ENCODE measurements around the gene MFSD6L. TPM values are rescaled to one million over a fixed set of nuclear protein-coding genes. Genes with fewer than 3 reads are reported as not detected.

MFSD6L gene
- total RNA-seq, 1 experiment from 2014 or later, result 4.0 TPM

GRCh38 chr17:8791910-8792270, 7.3 kb downstream of the MFSD6L start:
- peaks cover 13% of the 10 kb centered on the region for H3K36me3 Mint-ChIP-seq
- H3K9me3 Mint-ChIP-seq, result peaks cover 14% of the 10 kb centered on the region
- POLR2A ChIA-PET, result no interaction called here
- CTCF ChIA-PET, result interaction anchor here (0.8 to 1.7 kb wide), 3 partner anchors 15 to 103 kb away, joined by 3 read pairs; no protein-coding TSS in a partner anchor
- DNase-seq (ENCODE audit: low spot score), result no peak
- ATAC-seq, result no peak
- H3K4me1 Mint-ChIP-seq, result peaks cover 9% of the 10 kb centered on the region
- no peak for TF ChIP-seq NR1H2 (CRISPR knock-in tag; IDR thresholded peaks at IDR 0.05)
- no peak for TF ChIP-seq NFYB (CRISPR knock-in tag; conservative IDR thresholded peaks at IDR 0.05; ENCODE audit: low read depth)
- TF ChIP-seq JUN (CRISPR knock-in tag; IDR thresholded peaks at IDR 0.05), result no peak
- TF ChIP-seq EMX1 (CRISPR knock-in tag; IDR thresholded peaks at IDR 0.05), result no peak
- no peak for TF ChIP-seq ZNF425 (CRISPR knock-in tag; conservative IDR thresholded peaks at IDR 0.05)
- TF ChIP-seq E2F1 (CRISPR knock-in tag; IDR thresholded peaks at IDR 0.05), result no peak
- TF ChIP-seq, protein P1, sequence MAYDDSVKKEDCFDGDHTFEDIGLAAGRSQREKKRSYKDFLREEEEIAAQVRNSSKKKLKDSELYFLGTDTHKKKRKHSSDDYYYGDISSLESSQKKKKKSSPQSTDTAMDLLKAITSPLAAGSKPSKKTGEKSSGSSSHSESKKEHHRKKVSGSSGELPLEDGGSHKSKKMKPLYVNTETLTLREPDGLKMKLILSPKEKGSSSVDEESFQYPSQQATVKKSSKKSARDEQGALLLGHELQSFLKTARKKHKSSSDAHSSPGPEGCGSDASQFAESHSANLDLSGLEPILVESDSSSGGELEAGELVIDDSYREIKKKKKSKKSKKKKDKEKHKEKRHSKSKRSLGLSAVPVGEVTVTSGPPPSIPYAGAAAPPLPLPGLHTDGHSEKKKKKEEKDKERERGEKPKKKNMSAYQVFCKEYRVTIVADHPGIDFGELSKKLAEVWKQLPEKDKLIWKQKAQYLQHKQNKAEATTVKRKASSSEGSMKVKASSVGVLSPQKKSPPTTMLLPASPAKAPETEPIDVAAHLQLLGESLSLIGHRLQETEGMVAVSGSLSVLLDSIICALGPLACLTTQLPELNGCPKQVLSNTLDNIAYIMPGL (CRISPR knock-in tag; IDR thresholded peaks at IDR 0.05), result no peak
- no peak for TF ChIP-seq USF2 (CRISPR knock-in tag; IDR thresholded peaks at IDR 0.05)
- TF ChIP-seq ZNF423 (CRISPR knock-in tag; IDR thresholded peaks at IDR 0.05), result no peak
- no peak for TF ChIP-seq NR3C1 (CRISPR knock-in tag; conservative IDR thresholded peaks at IDR 0.05; ENCODE audit: low read depth)
- no peak for TF ChIP-seq FOXK1 (CRISPR knock-in tag; IDR thresholded peaks at IDR 0.05)
- TF ChIP-seq NFATC4 (CRISPR knock-in tag; IDR thresholded peaks at IDR 0.05), result no peak
- TF ChIP-seq JAZF1 (CRISPR knock-in tag; IDR thresholded peaks at IDR 0.05), result no peak
- no peak overlapping the region for H3K4me3 Mint-ChIP-seq
- no peaks in the 10 kb centered on the region; the same call in 1 of the 2 replicates for H3K27me3 Mint-ChIP-seq (ENCODE audit: low read depth)
- H3K27ac Mint-ChIP-seq, result no peak overlapping the region

DNA sequence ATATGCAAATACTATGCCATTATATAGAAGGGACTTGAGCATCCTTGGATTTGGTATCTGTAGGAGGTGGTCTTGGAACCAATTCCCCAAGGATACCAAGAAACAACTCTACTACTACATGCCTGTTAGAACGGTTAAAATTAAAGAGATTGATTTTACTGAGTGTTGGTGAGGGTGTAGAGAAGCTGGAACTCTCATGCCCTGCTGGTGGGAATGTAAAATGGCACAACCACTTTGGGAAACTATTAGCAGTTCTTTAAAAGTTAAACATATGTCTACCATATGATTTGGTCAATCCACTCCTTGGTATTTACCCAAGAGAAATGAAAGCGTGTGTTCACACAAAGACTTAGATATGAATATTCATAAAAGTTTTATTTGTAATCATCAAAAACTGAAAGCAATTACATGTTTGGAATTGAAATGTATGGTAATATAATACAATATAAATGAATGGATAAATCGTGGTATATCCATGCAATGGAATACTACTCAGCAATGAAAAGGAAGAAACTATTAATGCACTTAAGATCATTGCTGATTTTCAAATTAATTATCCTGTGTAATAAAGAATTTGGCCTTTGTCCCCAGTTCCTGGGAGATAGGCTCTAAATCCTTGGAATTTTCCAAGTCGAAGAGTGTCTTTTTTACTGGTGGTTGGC, 7.8 kb downstream of the MFSD6L start:
- peaks cover 14% of the 10 kb centered on the region for H3K9me3 Mint-ChIP-seq
- CTCF ChIA-PET, result interaction anchor here (1.0 to 1.7 kb wide), 2 partner anchors 15 to 46 kb away, joined by 3 read pairs; no protein-coding TSS in a partner anchor
- POLR2A ChIA-PET, result no interaction called here

DNA sequence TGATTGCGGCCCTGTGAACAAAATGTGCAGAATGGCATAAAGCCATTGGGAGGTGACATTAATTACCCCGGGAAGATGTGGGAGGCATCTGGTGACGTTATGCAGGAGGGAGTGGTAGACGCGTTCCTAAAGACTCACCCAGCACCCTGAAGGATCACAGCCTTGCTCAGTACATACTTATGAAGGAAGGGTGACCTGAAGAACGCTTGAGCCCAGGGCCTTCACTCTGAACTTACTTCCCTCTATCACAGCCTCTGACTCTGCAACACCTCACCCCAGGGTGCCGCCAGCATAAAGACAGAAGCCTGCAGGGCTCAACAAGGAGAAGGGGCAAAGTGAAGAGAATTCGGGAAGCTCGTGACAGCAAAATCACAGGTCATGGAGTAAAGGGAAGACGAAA, 9.4 kb downstream of the MFSD6L start:
- Mint-ChIP-seq H3K4me3 (no peak overlapping the region), H3K27me3 (ENCODE audit: low read depth) (no peaks in the 10 kb centered on the region; the same call in 1 of the 2 replicates), H3K4me1 (peaks cover 9% of the 10 kb centered on the region), H3K36me3 (peaks cover 13% of the 10 kb centered on the region), H3K27ac (no peak overlapping the region), H3K9me3 (peaks cover 14% of the 10 kb centered on the region)
- POLR2A ChIA-PET, result no interaction called here
- DNase-seq (ENCODE audit: low spot score) (no peak), ATAC-seq (no peak)
- CTCF ChIA-PET, result interaction anchor here (0.7 to 1.4 kb wide), 4 partner anchors 9 to 452 kb away, joined by 3 to 5 read pairs (median 4); partner anchors contain the start of gene MFSD6L
- TF ChIP-seq ZNF423 (CRISPR knock-in tag; IDR thresholded peaks at IDR 0.05) (no peak), JAZF1 (CRISPR knock-in tag; IDR thresholded peaks at IDR 0.05) (no peak)
- TF ChIP-seq, protein P2, sequence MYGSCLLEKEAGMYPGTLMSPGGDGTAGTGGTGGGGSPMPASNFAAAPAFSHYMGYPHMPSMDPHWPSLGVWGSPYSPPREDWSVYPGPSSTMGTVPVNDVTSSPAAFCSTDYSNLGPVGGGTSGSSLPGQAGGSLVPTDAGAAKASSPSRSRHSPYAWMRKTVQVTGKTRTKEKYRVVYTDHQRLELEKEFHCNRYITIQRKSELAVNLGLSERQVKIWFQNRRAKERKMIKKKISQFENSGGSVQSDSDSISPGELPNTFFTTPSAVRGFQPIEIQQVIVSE (CRISPR knock-in tag; IDR thresholded peaks at IDR 0.05; ENCODE audit: borderline replicate concordance), result no peak

More for the DNA sequence above, 7.8 kb downstream of the MFSD6L start:
- DNase-seq (ENCODE audit: low spot score) (no peak), ATAC-seq (no peak)
- H3K36me3 Mint-ChIP-seq, result peaks cover 13% of the 10 kb centered on the region
- H3K27me3 Mint-ChIP-seq (ENCODE audit: low read depth), result no peaks in the 10 kb centered on the region; the same call in 1 of the 2 replicates
- no peak overlapping the region for H3K27ac Mint-ChIP-seq
- peaks cover 9% of the 10 kb centered on the region for H3K4me1 Mint-ChIP-seq
- TF ChIP-seq GTF2I (CRISPR knock-in tag; conservative IDR thresholded peaks at IDR 0.05) (peak; percentile 73; the same call in 1 of the 2 replicates), PRRX2 (CRISPR knock-in tag; IDR thresholded peaks at IDR 0.05) (no peak), IRF2 (CRISPR knock-in tag; IDR thresholded peaks at IDR 0.05; ENCODE audit: borderline replicate concordance, low read depth) (no peak), SOX15 (CRISPR knock-in tag; IDR thresholded peaks at IDR 0.05) (no peak), JAZF1 (CRISPR knock-in tag; IDR thresholded peaks at IDR 0.05) (no peak), JUN (CRISPR knock-in tag; IDR thresholded peaks at IDR 0.05) (no peak)
- TF ChIP-seq, protein P3, sequence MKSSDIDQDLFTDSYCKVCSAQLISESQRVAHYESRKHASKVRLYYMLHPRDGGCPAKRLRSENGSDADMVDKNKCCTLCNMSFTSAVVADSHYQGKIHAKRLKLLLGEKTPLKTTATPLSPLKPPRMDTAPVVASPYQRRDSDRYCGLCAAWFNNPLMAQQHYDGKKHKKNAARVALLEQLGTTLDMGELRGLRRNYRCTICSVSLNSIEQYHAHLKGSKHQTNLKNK (CRISPR knock-in tag; IDR thresholded peaks at IDR 0.05), result no peak
- no peak overlapping the region for H3K4me3 Mint-ChIP-seq

Measured in WTC11 (cell line).